ENCODE results near the gene LPAR4. TPM values are rescaled to one million over a fixed set of nuclear protein-coding genes. Genes with fewer than 3 reads are reported as not detected.

The LPAR4 gene
- polyA plus RNA-seq, 3 donors = not detected

- no peak overlapping the region for H3K27ac Mint-ChIP-seq
- 29% methylated on average over 1 of the region's 2 CpGs for WGBS (ENCODE audit: insufficient coverage)
Measured at GRCh38 chrX:78725287-78725686, 22.2 kb upstream of the LPAR4 start.

DNA sequence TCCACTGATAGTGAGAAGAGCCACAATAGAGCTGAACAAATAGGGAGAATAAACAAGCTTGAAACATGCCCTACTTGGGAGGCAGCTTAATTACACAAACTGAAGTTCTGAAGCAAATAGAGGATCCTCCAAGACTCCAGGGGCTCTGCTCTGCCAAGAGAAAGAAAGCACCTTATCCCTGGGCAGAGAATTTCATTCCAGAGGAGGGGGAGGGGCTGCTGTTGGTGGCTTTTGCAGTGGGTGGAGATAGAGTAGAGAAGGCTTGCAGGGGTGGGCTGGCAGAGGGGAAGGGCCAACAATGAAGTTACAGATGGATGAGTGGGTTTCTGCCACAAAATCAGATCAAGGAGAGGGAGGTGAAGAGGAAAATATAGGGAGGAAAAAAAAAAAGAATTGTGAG is 1.0 kb upstream of the LPAR4 start:
- Mint-ChIP-seq H3K4me3 (no peak overlapping the region), H3K27me3 (ENCODE audit: low read depth in 3 of 3) (peaks cover 0 to 3% (median 1%) of the 10 kb centered on the region in 3 donors), H3K27ac (no peak overlapping the region), H3K9me3 (no peaks in the 10 kb centered on the region), H3K4me1 (no peaks in the 10 kb centered on the region), H3K36me3 (no peaks in the 10 kb centered on the region)
- no peak for TF ChIP-seq CTCF (IDR thresholded peaks at IDR 0.05)
- intact Hi-C loops (cut with micrococcal nuclease) = no loop called here
- Histone ChIP-seq H2AFZ (ENCODE audit: insufficient read depth, low read depth, low read length, poor library complexity, severe bottlenecking) (no peak overlapping the region), H3K27me3 (ENCODE audit: control insufficient read depth in 2 of 2, insufficient read depth in 2 of 2, low read length in 2 of 2) (no peaks in the 10 kb centered on the region), H3K9me3 (replicated peaks in 1 of 2; ENCODE audit: control insufficient read depth in 1 of 2, insufficient read depth in 1 of 2, low read length in 2 of 2) (no peaks in the 10 kb centered on the region), H4K20me1 (ENCODE audit: insufficient read depth, low read length) (no peaks in the 10 kb centered on the region), H3K9ac (ENCODE audit: insufficient read depth, low read length, poor library complexity, severe bottlenecking) (no peak overlapping the region), H3K4me2 (replicated peaks; ENCODE audit: extremely low read depth, low read length, poor library complexity, severe bottlenecking) (no peak overlapping the region), H3K36me3 (replicated peaks in 1 of 2; ENCODE audit: control insufficient read depth in 1 of 2, insufficient read depth in 2 of 2, low read length in 2 of 2) (no peaks in the 10 kb centered on the region), H3K4me3 (replicated peaks in 1 of 3; ENCODE audit: low read depth in 2 of 3, low read length in 3 of 3) (no peak overlapping the region), H3K27ac (ENCODE audit: low read depth in 1 of 2, low read length in 2 of 2) (no peak overlapping the region), H3K79me2 (ENCODE audit: insufficient read depth, low read length) (no peaks in the 10 kb centered on the region), H3K4me1 (ENCODE audit: control insufficient read depth in 1 of 2, insufficient read depth in 2 of 2, low read length in 2 of 2) (no peaks in the 10 kb centered on the region)
- DNase-seq = no peak

More at GRCh38 chrX:78725287-78725686, 22.2 kb upstream of the LPAR4 start:
- Histone ChIP-seq H3K9ac (ENCODE audit: insufficient read depth, low read length, poor library complexity, severe bottlenecking) (no peak overlapping the region), H3K4me1 (ENCODE audit: control insufficient read depth in 1 of 2, insufficient read depth in 2 of 2, low read length in 2 of 2) (no peaks in the 10 kb centered on the region), H3K9me3 (replicated peaks in 1 of 2; ENCODE audit: control insufficient read depth in 1 of 2, insufficient read depth in 1 of 2, low read length in 2 of 2) (no peaks in the 10 kb centered on the region), H3K4me2 (replicated peaks; ENCODE audit: extremely low read depth, low read length, poor library complexity, severe bottlenecking) (no peak overlapping the region), H3K79me2 (ENCODE audit: insufficient read depth, low read length) (no peaks in the 10 kb centered on the region), H3K27ac (ENCODE audit: low read depth in 1 of 2, low read length in 2 of 2) (no peak overlapping the region), H3K4me3 (replicated peaks in 1 of 3; ENCODE audit: low read depth in 2 of 3, low read length in 3 of 3) (no peak overlapping the region), H3K36me3 (replicated peaks in 1 of 2; ENCODE audit: control insufficient read depth in 1 of 2, insufficient read depth in 2 of 2, low read length in 2 of 2) (no peaks in the 10 kb centered on the region), H2AFZ (ENCODE audit: insufficient read depth, low read depth, low read length, poor library complexity, severe bottlenecking) (no peak overlapping the region), H3K27me3 (ENCODE audit: control insufficient read depth in 2 of 2, insufficient read depth in 2 of 2, low read length in 2 of 2) (no peaks in the 10 kb centered on the region), H4K20me1 (ENCODE audit: insufficient read depth, low read length) (no peaks in the 10 kb centered on the region)
- intact Hi-C loops (cut with micrococcal nuclease) = no loop called here
- no peak for DNase-seq
- peaks cover 6% of the 10 kb centered on the region for H3K4me1 Mint-ChIP-seq
- H3K9me3 Mint-ChIP-seq = peaks cover 4 to 12% (median 6%) of the 10 kb centered on the region in 7 donors
- no peak overlapping the region for H3K4me3 Mint-ChIP-seq
- TF ChIP-seq CTCF (IDR thresholded peaks at IDR 0.05) = no peak
- no peaks in the 10 kb centered on the region for H3K36me3 Mint-ChIP-seq
- no peaks in the 10 kb centered on the region for H3K27me3 Mint-ChIP-seq (ENCODE audit: low read depth in 3 of 3)
